Measurements from ENCODE around the gene LRRC59. TPM values are rescaled to one million over a fixed set of nuclear protein-coding genes. Genes with fewer than 3 reads are reported as not detected.

Gene LRRC59
- total and polyA plus RNA-seq, 2 donors (not counting 1 experiment from before 2014, with no cell fraction given) = 27.7 to 31.2 TPM

DNA sequence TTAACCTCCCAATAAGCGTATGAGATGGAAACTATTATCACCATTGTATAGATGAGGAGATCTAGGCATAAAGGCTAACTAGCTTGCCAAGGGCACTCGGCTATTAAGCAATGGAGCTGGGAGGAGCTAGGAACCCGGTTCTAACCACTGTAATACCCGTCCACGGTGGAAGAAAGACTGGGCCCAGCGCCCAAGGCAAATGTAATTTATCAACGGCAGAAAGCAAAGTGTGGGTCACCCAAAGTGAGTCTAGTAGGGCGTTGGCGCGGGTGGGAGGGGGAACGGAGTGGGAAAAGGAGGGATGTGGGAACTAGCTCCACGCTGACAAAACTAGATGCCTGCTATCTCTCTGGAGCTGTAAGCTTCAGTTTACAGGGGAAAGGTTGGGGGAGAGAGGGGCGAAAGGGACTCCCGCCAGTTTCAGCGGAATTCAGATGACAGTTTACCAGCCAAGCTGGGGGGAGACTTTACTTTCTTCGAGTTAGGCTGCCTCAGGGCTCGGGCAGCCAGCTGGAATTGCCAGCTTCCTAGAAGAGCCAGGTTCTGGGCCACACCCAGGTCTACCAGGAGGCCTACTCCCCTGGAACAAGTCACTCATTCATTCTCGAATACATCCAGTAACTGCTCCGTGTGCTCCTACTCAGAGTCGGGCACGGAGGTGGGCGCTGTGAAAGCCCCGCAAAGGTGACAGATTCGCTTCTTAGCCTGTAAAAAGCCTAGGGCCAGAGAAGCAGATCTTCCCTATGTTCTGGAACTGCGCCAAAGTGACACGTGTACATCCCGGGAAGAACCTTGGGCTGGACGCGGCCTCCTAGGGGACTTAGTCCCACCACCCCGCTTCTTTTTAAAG is 837 bp downstream of the LRRC59 start:
- POLR2A ChIA-PET = interaction anchor here (0.6 to 2.7 kb wide), 8 partner anchors 15 to 470 kb away, joined by 3 to 21 read pairs (median 4); partner anchors contain the start of genes ACSF2, EME1, MRPL27 and RSAD1
- Mint-ChIP-seq H3K9me3 (ENCODE audit: insufficient read depth) (no peaks in the 10 kb centered on the region), H3K27me3 (no peaks in the 10 kb centered on the region), H3K4me3 (peak overlapping the region; percentile 89), H3K4me1 (peaks cover 33% of the 10 kb centered on the region), H3K27ac (peak overlapping the region; percentile 91)
- DNase-seq (no peak), ATAC-seq (ENCODE audit: low read depth) (no peak)
- Histone ChIP-seq H4K20me1 (ENCODE audit: control insufficient read depth, insufficient read depth, low read length, poor library complexity, severe bottlenecking) (peaks cover 17% of the 10 kb centered on the region), H2AFZ (ENCODE audit: insufficient read depth, low read depth, low read length, poor library complexity, severe bottlenecking) (peak overlapping the region; percentile 82), H3K79me2 (ENCODE audit: control insufficient read depth, insufficient read depth, low read length) (peaks cover 40% of the 10 kb centered on the region), H3K27me3 (replicated peaks in 1 of 4; ENCODE audit: control extremely low read depth in 1 of 4, control insufficient read depth in 3 of 4, insufficient read depth in 4 of 4, low read length in 3 of 4) (no peaks in the 10 kb centered on the region), H3K27ac (ENCODE audit: low read length in 2 of 2) (peak overlapping the region; percentile 77 to 89), H3K9me3 (ENCODE audit: control extremely low read depth in 1 of 3, control insufficient read depth in 2 of 3, insufficient read depth in 1 of 3, low read length in 2 of 3) (no peaks in the 10 kb centered on the region), H3K4me2 (replicated peaks; ENCODE audit: low read depth, low read length, poor library complexity, severe bottlenecking) (peak overlapping the region; percentile 87), H3K36me3 (replicated peaks in 1 of 2; ENCODE audit: control extremely low read depth in 1 of 2, control insufficient read depth in 1 of 2, extremely low read depth in 1 of 2, insufficient read depth in 2 of 2, low read length in 1 of 2) (peaks cover 13 to 36% of the 10 kb centered on the region in 2 experiments), H3K4me3 (ENCODE audit: control extremely low read depth in 1 of 5, extremely low read depth in 1 of 5, insufficient read depth in 1 of 5, low read depth in 2 of 5, low read length in 4 of 5) (peak overlapping the region; percentile 62 to 95 (median 92)), H3K9ac (ENCODE audit: low read length) (peak overlapping the region; percentile 95), H3K4me1 (ENCODE audit: control insufficient read depth in 2 of 2, insufficient read depth in 2 of 2, low read length in 2 of 2) (peaks cover 22 to 29% of the 10 kb centered on the region in 2 donors)
- intact Hi-C loops (cut with micrococcal nuclease) = loop anchor here (1.0 to 5.0 kb wide), 7 partner anchors 23 to 1504 kb away; partner anchors contain the start of genes ACSF2, ATP5MC1, EME1 and MRPL27
- WGBS (ENCODE audit: insufficient coverage) = 16% methylated on average over 26 of the region's 30 CpGs
- TF ChIP-seq, protein P1, sequence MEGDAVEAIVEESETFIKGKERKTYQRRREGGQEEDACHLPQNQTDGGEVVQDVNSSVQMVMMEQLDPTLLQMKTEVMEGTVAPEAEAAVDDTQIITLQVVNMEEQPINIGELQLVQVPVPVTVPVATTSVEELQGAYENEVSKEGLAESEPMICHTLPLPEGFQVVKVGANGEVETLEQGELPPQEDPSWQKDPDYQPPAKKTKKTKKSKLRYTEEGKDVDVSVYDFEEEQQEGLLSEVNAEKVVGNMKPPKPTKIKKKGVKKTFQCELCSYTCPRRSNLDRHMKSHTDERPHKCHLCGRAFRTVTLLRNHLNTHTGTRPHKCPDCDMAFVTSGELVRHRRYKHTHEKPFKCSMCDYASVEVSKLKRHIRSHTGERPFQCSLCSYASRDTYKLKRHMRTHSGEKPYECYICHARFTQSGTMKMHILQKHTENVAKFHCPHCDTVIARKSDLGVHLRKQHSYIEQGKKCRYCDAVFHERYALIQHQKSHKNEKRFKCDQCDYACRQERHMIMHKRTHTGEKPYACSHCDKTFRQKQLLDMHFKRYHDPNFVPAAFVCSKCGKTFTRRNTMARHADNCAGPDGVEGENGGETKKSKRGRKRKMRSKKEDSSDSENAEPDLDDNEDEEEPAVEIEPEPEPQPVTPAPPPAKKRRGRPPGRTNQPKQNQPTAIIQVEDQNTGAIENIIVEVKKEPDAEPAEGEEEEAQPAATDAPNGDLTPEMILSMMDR (IDR thresholded peaks at IDR 0.05) = no peak
- no peak for TF ChIP-seq EZH2 (IDR thresholded peaks at IDR 0.05; ENCODE audit: borderline replicate concordance, insufficient read depth, low read depth, low read length, poor library complexity, severe bottlenecking)
- CTCF ChIA-PET = interaction anchor here (0.5 to 4.1 kb wide), 31 partner anchors 8 to 1139 kb away, joined by 3 to 45 read pairs (median 5); partner anchors contain the start of genes ACSF2, ANKRD40, CHAD and EME1

Data from B cell (primary cell).